ENCODE data around the gene DHRS13.

The DHRS13 gene, protein sequence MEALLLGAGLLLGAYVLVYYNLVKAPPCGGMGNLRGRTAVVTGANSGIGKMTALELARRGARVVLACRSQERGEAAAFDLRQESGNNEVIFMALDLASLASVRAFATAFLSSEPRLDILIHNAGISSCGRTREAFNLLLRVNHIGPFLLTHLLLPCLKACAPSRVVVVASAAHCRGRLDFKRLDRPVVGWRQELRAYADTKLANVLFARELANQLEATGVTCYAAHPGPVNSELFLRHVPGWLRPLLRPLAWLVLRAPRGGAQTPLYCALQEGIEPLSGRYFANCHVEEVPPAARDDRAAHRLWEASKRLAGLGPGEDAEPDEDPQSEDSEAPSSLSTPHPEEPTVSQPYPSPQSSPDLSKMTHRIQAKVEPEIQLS

DNA sequence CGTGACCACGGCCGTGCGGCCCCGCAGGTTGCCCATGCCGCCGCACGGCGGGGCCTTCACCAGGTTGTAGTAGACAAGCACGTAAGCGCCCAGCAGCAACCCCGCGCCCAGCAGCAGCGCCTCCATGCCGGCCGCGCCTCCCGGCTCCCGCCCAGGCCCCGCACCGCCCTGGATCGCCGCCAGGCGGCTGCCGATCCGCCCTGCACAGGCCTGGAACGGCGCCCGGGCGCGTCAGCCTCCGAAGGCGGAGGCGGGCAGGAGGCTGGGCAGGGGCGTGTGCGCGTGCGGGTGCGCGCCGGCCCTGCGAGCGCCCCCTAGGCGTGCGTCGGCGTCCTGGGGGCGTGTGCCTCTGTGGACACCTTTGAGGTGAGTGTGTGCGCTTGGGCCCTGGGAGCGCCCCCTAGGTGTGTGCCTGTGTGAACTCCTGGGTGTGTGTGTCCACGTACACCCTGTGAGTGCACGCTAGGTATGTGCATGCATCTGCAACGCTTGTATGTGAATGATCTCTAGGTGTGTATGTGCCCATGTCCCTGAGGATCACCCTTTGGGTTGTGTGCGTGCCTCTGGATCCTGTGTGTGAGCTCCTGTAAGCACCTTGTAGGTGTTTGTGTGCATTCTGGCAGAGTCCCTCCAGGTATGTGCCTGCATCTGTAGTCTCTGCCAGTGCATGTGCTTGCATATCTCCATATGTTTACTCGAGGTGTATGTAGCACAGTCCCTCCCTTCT, at the start of gene DHRS13:
DHRS13 (minus strand) TSS at position 261 of the 727 bp plus-strand sequence; CDS start at position 126, 135 bp downstream.
- intact Hi-C loops (cut with DNase I) = loop anchor here (5.0 kb wide), 2 partner anchors 44 to 141 kb away; no protein-coding TSS in a partner anchor
- DNase-seq = peak; percentile 70 to 97 (median 80)

DNA sequence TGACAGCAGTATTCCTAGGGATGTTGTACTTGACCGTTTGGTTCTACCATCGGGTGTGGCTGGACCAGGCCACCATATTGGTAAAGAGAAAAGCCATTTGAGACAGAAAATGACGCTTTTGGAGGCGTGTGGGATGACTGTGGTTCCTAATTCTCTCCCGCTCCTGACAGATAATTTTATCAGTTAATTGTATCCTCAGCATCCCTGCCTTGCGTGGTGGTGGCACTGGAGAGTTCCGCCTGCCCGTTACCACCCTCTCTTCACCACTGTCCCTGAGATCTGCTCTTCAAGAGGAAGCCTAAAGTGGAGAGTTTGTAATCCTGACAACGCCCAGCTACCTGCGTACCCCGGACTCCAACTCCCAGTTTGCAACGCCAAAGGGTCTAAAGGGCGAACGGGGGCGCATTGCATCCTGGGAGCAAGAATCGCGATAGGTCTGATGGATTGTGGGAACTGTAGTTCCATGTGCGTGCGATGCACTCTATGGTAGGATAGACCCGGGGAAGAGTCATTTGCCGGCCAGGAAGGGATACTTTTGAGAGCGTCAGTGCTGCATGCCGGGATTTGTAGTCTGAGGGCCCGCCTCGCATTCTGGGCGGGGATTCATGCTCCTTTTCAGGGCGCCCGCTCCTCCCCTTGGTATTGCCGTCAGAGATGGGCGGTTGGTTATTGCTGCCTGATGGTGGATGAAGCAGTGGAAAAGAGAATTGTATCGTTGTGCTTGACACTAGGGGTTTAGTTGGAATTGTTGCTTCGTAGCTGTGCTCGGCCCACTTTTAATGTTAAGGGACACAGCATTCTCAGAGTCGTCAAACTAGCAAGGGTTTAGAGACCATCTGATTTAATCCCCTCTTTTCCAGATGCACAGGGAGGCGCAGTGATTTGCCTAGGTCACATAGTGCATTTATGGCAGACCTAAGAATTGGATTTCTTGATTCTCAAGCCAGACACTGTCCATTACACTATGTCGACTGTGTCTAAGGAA, 49.4 kb upstream of the DHRS13 start:
- intact Hi-C loops (cut with DNase I) = loop anchor here (2.0 kb wide), 2 partner anchors 225 to 233 kb away; partner anchors contain the start of genes RPL23A and TLCD1
- DNase-seq = peak; percentile 96 to 99 (median 98)

DNA sequence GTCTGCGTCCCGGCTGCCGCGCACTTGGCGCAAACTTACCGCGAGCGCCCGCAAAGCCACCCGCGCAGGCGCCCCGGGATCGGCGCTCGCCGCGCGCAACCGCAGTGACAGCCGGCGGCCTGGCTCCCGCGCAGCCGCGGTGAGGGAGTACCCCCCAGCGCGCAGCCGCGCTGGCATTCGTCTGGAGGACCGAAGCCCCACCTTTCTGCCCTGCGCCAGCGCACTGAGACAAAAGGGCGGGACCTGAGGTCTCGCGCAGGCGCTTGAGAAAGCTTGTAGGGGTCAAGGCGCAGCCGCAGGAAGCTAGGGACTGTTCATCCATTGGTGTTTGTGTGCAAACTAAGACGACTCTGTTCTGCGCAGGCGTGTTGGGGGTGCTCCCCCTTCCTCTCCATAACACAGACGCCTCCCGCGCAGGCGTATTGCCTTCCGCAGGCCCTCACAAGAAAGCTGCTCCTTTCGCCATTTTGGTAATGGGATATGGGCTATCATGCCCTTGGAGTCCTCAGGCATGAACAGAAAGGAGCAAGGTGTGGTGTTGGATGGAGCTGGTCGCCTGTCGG, 48.6 kb upstream of the DHRS13 start, which contains the start of gene PHF12:
PHF12 (minus strand) TSS at position 91 of the 563 bp plus-strand sequence. CDS start 558 bp downstream, outside the sequence.
- intact Hi-C loops (cut with DNase I) = no loop called here

DNA sequence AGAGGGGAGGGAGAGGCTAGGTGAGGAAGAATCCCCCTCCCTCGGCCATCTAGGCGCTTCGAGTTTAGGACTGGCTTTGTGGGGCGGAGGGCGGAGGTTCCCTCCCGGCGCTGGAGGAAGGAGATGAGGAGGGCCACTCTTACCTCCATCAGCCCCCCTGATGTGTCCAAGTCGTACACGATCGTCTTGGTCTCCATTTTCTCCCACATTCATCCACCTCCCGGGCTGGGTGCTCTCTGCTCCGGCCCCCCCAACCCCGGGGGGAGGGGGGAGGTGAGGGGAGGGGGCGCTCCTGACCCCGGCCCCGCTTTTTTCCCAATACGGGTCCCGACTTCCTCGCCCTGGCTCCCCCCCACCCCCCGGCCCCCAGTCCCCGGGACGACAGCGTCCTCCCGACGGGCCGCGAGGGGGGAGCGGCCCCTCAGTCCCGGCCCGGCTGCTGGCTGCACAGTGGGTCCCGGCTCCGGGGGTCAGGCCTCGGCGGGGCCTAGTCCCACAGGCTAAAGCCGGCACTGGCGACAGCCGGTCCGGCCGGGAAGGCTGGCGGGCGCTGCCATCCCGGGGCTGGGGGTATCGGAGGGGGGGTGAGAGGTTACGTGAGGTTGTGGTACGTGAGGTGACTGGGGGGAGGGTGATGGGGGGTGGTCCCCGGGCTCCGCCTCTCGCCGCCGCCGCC, 48.0 kb upstream of the DHRS13 start:
- intact Hi-C loops (cut with DNase I) = no loop called here
- peak in 1 of 10 donors; percentile 75 for DNase-seq

More for the DNA sequence above, 48.6 kb upstream of the DHRS13 start, which contains the start of gene PHF12:
- DNase-seq = peak; percentile 99 to 100 (median 99)

DNA sequence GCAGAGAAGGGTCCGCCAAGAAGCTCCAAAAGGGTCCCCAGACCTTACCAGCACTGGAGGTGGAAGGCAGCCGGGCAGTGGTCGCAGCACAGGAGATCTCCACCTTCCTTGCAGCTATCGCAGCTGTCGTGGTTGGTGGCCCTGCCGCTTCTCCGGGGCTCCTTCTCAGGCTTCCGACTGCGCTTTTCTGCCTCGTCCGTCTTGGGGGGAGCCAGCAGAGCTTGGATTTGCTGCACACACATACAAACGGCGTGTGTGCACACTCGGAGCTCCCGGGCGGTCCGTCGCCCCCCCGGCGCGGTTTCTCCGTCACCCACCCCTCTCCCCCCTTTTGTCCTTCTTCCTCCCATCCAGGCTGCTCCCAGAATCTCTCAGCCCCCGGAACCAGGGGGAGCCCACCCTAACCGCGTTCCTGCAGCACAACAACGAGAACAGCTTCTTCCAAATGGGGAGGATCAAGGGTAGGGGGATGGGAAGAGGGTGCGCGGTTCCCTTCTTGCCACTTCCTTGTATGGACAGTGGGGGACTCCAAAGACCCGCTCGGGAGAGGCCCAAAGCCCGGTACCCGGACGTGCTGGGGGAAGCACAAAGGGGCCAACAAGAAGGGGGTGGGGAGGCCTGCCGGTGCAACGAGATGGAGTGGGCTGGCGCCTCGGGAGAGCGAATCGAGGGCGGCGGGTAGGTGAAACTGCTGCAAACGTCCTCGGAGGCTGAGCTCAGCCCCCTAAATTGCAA, 47.3 kb upstream of the DHRS13 start:
- DNase-seq = peak in 7 of 10 donors; percentile 28 to 90 (median 45)
- intact Hi-C loops (cut with DNase I) = no loop called here

DNA sequence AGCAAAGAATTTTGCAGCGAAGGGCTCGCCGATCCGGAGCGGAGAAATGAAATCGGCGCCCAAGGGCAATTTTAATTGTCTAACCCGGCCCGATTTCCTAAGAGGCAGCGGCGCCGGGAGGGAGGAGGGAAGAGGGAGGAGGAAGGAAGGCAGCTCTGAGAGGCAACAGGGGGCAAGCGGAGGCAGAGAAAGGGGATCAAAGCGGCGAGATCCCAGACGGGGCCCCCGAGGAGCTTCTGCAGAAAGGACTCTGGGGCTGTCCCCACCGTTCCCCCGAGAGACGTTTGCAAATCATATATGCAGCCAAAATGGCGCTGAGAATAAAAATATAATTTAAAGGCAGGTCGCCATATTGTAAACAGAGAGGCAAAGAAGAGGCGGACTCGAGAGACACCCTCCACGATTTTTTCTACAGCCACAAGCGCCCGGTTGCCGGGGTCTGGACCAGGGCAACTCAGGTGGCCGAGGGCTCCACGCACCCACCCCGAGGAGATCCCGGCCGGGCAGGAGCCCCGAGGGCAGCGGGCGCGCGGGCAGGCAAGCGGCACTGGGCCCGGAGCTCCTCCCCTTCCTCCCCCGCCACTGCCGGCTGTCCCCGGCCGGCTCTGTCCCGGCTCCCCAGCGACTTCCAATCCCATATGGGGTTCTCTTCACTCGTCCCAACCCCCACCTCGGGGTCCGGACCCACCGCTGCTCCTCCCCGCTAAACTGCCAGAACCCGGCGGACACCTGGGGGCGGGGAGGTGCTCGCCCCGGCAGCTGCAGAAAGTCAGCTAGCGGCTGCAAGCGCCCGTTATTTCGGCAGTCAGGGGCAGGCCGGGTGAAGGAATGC, 46.5 kb upstream of the DHRS13 start:
- intact Hi-C loops (cut with DNase I) = loop anchor here (5.0 kb wide), 1 partner anchor 47 kb away; the partner anchor contains the start of gene DHRS13
- DNase-seq = peak in 9 of 10 donors; percentile 50 to 94 (median 66)

DNA sequence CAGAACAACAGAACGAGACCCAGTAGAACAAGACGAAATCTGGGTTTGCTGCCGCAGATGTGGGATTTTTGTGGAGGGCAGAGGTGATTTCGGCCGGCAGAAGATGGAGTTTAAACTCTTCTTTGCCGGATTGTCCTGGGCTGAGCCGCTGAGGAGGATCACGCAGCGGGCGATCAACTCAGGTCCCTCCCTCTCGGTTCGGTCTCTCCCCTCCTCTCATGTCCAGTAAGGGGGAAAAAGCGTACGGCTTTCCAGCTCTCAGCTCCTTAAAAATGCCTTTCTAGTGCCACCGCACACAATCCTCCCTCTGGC, 46.0 kb upstream of the DHRS13 start:
- DNase-seq = peak in 1 of 10 donors; percentile 28
- intact Hi-C loops (cut with DNase I) = loop anchor here (5.0 kb wide), 1 partner anchor 47 kb away; the partner anchor contains the start of gene DHRS13

DNA sequence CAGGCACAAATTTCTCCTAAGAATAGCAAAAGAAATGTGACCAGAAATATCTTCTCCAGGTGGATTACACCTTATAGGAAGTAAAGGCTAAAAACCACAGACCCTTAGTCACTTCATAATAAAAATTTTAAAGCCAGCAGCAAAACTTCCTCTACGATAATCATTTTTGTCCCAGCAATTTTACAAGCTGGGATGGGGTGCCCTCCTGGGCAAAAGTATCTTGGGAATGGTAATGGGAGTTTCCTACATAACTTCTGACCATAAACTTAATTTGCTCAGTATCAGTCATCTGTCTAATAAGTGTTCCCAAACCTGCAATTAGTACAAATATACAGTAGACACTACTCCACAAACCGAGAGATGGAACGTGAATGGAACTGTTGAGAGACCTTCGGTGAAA, 45.5 kb upstream of the DHRS13 start:
- intact Hi-C loops (cut with DNase I) = loop anchor here (5.0 kb wide), 1 partner anchor 46 kb away; the partner anchor contains the start of gene DHRS13
- no peak for DNase-seq

DNA sequence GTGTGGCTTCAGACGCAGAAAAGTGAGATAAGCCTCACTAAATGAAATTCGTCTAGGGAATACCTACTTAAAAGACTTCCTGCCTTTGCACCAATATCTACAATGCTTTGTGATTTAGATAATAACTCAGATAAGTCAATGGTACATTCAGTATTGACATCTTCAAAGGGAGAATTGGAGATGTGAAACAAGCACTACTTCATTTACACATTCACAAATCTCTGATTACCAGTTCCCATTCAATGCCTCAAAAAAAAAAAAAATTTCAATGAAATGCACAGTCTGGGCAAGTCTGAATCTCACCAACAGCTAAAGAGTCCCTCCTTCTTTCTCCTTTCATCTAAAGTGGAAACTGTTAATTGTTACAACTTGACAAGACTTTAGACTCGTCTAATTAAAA, 44.8 kb upstream of the DHRS13 start:
- intact Hi-C loops (cut with DNase I) = loop anchor here (5.0 kb wide), 1 partner anchor 45 kb away; the partner anchor contains the start of gene DHRS13
- DNase-seq = no peak

DNA sequence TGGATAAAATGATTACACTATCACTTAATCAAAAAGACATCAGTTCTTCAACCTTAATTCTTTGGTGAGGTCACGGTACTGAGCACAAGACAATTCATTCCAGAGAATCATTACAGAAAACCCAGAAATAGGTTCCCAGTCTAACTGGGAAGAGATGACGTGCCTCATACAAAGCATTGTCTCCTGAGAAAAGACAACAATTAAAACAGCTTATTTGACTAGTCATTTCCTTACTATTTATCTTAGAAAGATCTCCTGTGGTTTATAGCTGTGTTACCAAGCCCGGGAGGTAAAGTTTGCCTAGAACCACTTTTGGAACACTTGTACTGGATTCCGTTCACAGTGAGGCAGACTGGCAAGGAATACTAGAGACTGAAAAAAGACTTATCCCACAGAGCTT, 43.4 kb upstream of the DHRS13 start:
- no peak for DNase-seq
- intact Hi-C loops (cut with DNase I) = loop anchor here (5.0 kb wide), 1 partner anchor 44 kb away; the partner anchor contains the start of gene DHRS13

DNA sequence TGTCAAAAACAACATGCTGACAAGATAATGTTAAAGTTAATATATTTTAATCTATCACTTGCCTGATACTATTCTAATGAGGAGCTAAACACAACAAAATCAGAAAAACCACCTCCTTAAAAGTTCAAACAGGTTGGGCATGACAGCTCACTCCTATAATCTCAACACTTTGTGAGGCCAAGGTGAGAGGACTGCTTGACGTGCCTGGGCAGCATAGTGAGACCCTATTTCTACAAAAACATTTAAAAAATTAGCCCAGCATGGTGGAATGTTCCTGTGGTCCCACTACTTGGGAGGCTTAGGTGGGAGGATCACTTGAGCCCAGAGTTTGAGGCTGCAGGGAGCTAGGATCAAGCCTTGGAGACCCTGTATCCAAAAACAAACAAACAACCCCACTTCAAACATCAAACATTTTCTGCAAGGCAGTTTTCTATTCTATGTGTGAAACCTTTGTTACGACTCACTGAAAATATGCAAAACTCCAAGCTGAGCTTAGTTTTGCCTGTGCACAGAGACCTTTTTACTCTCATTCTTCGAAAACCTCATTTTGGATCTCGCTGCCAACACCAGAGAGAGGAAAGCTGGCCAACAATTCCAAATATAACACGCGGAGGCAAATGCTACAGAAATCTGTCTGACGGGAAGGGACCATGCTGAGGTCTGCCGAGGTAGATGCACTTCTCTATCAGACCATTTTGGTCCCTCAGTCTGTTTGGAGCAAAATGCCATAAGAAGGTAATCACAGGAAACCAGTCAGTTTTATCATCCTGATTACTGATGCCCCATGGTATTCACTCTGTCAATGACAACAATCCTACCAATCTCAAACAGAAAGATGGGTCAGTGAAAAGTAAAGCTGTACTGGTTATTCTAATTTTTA, 42.2 kb upstream of the DHRS13 start:
- DNase-seq = no peak
- intact Hi-C loops (cut with DNase I) = loop anchor here (5.0 kb wide), 1 partner anchor 43 kb away; the partner anchor contains the start of gene DHRS13

DNA sequence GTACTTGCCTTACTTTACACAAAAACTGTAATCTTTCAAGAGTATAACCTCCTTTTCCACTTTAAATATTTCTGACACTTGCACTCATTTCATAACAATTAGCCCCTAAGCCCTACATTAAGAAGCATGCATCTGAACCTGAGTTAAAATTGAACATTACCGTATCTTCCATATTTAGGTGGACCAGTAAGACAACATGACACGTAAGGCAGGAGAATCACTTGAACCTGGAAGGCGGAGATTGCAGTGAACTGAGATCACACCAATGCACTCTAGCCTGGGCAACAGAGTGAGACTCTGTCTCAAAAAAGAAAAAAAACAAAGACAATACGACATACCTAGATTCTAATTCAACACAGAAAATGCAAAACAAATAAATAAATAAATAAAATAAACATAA, 41.5 kb upstream of the DHRS13 start:
- intact Hi-C loops (cut with DNase I) = no loop called here
- DNase-seq = no peak

DNA sequence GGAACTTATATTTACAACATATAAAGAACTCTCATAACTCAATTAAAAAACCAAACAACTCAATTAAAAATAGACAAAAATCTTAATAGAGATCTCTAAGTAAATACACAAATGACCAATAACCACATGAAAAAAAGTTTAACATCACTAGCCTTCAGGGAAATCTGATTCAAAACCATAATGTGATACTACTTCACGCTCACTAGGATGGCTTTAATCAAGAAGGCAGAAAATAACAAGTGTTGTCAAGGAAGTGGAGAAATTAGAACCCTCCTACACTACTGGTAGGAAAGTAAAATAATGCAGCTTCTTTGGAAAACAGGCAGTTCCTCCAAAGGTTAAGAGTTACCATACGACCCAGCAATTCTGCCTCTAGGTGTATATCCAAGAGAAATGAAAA, 40.0 kb upstream of the DHRS13 start:
- intact Hi-C loops (cut with DNase I) = no loop called here
- DNase-seq = no peak

DNA sequence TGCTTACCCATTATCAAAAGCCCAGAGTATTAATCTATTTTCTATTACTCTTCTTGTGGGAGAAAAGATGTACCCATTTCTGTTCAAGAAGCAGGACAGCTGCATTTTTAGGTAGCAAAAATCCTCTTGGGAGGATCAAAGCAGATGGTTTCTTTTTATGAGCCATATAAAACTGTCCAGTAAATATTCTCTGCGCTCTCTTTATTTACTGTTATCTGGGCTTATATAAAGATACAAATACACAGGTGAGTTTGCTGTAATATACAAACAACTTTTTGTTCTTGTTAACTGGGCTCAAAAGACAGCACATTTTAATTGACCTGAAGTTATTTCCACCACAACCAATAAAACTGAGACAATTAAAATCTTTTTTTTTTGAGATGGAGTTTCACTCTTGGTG, 38.4 kb upstream of the DHRS13 start:
- DNase-seq = no peak
- intact Hi-C loops (cut with DNase I) = no loop called here

DNA sequence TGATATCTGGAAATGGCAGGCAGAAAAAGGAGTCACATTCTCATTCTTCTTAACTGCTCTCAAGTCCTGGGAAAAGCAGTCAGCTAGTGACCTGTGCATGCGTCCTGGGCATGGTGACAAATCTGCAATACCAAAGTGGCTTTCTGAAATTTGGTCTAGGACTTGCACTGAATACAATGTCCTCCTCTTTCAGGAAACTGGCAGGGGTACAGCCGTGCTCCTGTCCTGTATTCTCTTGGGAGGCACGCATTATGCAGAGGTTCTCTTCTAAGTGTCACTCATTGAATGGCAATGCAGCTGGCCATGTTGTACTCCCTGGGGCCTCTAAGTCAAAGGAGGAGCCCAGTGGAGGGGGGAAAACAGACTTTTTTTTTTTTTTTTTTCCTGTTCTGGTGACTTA, 37.8 kb upstream of the DHRS13 start:
- peak in 1 of 10 donors; percentile 20 for DNase-seq
- intact Hi-C loops (cut with DNase I) = no loop called here

DNA sequence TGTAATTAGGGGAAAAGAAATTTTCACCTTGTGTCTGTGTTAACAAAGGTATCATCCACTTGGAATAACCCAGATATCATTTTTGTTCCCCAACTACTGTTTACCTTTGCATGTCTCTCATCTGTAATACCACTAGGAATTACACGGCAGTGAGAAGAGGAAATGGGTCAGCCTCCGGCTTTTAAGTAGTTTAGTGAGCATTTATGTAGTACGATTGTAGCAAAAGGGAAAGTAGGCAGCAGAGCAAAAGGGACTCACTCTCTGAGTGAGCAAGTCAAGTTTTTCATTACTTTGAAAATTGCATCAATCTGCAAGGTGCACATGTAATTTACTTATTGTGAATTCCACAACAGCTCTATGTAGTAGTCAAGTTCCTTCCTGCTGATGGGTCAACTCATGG, 37.3 kb upstream of the DHRS13 start:
- intact Hi-C loops (cut with DNase I) = no loop called here
- no peak for DNase-seq

Measured in posterior cingulate gyrus (tissue), 11 donors.